GM21529 (cell line): ENCODE results near the gene MBD3L3.
"Not testable (repeated sequence)": the region's sequence is repeated elsewhere in the genome, so short reads cannot be mapped to it uniquely, and the experiment has no call there.

Source experiments
- ATAC-seq: cut with Tn5 transposase; IDR thresholded peaks from one replicate; pipeline ENCODE4 v1.9.1; 2021; ENCODE audit not compliant: unreplicated experiment

The MBD3L3 gene

GRCh38 chr19:7058576-7058975 lies at the start of gene MBD3L3:
Gene MBD3L3, minus strand, starts transcription at chr19:7058676. Its CDS starts 71 bp downstream, at chr19:7058605.
- ATAC-seq, result not testable (repeated sequence)

- no peak for ATAC-seq
Measured at GRCh38 chr19:7106711-7107657, 48.5 kb upstream of the MBD3L3 start.

- ATAC-seq, result no peak
Measured at GRCh38 chr19:7104747-7105447, 46.4 kb upstream of the MBD3L3 start.

GRCh38 chr19:7101498-7102253 lies 43.2 kb upstream of the MBD3L3 start:
- ATAC-seq, result no peak

GRCh38 chr19:7099597-7099921 lies 41.1 kb upstream of the MBD3L3 start:
- no peak for ATAC-seq

GRCh38 chr19:7098701-7099596 lies 40.5 kb upstream of the MBD3L3 start:
- peak; percentile 81 for ATAC-seq

- no peak for ATAC-seq
Measured at GRCh38 chr19:7098096-7098495, 39.6 kb upstream of the MBD3L3 start.

GRCh38 chr19:7088999-7089398 lies 30.5 kb upstream of the MBD3L3 start:
- no peak for ATAC-seq

- no peak for ATAC-seq
Measured at GRCh38 chr19:7083076-7083956, 24.8 kb upstream of the MBD3L3 start.

GRCh38 chr19:7078008-7078407 lies 19.5 kb upstream of the MBD3L3 start:
- ATAC-seq, result no peak

GRCh38 chr19:7076151-7076550 lies 17.7 kb upstream of the MBD3L3 start:
- ATAC-seq, result no peak

GRCh38 chr19:7074705-7075282 lies 16.3 kb upstream of the MBD3L3 start:
- ATAC-seq, result no peak

- no peak for ATAC-seq
Measured at GRCh38 chr19:7072541-7072940, 14.1 kb upstream of the MBD3L3 start.

GRCh38 chr19:7069904-7070226 lies 11.4 kb upstream of the MBD3L3 start:
- ATAC-seq, result no peak

GRCh38 chr19:7069042-7069903 lies 10.8 kb upstream of the MBD3L3 start, which contains the start of gene ZNF557:
Gene ZNF557, plus strand, starts transcription at chr19:7069703. Its CDS starts 5,372 bp downstream, at chr19:7075075.
- ATAC-seq, result peak; percentile 94

GRCh38 chr19:7068599-7068998 lies 10.1 kb upstream of the MBD3L3 start:
- ATAC-seq, result no peak

GRCh38 chr19:7067716-7068115 lies 9.2 kb upstream of the MBD3L3 start:
- ATAC-seq, result no peak

- not testable (repeated sequence) for ATAC-seq
Measured at GRCh38 chr19:7067122-7067521, 8.6 kb upstream of the MBD3L3 start.
